Stimulated activated CD8-positive, alpha-beta memory T cell treated with anti-CD3 and anti-CD28 coated beads, Interleukin-7, amount 100 ng/mL, for 1 hour (primary cell): ENCODE data around the gene MSI2.
"Not testable (repeated sequence)": the region's sequence is repeated elsewhere in the genome, so short reads cannot be mapped to it uniquely, and the experiment has no call there.

Experiments used
- DNase-seq, 2 donors: peaks; one replicate each; pipeline ENCODE4 v3.0.0-alpha.2; 2020; ENCODE audit warnings: low read depth in 2 of 2

Gene MSI2

DNA sequence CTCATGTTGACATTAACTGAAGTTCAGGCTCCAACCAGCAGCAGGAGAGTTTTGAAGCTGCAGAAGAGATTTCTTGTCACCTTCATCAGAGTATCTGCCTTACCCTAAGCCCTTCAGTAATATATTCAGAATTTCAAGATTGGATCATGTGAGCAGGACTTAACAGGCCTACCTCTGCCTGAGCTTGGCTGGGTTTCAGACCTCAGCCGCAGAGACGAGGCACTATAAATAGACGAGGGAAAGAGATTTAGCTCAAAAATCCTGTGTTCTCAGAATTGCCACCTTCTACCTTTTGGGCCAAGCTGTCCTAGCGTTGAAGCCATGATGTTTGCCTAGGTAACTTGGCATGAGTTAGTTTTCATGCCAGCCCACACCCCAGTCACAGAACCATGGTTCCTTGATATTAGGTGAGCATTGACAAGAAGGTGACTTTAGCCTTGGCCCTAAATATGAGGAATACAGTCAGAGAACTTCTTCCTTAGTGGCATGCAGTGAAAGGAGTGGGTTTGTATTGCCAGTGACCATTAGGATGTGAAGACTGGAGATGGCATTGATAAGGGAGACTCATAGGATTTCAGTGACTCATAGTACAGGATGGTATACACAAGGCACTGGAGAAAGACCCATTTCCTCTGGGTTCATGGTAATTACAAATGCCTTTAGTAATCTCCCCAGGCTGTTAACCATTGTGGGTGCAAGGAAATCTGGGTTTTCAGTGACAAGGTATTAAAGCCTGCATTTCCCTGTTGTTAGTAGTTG is 224.3 kb downstream of the MSI2 start:
- DNase-seq: no peak

DNA sequence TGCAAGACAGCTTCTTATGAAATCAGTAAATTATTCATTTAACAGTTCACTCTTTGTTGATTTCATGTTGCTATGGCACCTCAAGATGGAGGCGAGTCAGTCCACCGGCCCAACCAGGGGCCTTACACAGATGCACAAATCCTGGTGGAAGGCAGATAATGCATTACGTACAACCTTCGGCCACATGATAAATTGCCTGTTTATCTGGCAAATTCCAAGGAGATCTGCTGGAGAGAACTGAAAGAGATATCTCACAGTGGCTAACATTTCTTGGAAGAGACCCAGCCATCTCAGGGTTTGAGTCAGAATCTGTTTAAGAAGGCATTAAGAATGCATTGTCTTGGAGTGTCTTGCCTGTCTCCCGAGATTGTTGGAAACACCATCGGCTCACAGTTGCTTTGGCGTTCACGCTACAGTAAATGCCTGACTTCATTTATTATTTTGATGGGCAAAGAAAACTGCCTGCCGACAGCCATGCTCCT is 225.6 kb downstream of the MSI2 start:
- no peak for DNase-seq

DNA sequence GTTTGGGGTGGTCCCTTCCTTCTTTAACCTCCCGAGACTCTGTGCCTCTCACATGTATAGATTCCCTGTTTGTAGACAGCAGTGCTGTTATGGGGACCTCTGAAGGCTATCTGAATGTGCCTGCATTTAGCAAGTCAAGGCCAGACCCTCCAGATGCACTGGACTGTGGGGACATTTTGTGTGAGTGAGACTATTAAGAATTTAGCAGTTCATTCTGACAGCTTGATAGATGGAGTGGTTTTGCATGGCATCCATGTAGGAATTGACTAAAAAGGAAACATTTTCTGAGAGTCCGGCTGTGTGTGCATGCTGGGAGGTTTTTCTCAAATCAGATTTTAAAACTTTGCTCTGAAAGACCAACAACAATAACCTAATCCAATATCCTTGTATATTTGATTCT is 226.3 kb downstream of the MSI2 start:
- DNase-seq: no peak

- no peak for DNase-seq
Observed at GRCh38 chr17:57484081-57484666, 227.9 kb downstream of the MSI2 start.

DNA sequence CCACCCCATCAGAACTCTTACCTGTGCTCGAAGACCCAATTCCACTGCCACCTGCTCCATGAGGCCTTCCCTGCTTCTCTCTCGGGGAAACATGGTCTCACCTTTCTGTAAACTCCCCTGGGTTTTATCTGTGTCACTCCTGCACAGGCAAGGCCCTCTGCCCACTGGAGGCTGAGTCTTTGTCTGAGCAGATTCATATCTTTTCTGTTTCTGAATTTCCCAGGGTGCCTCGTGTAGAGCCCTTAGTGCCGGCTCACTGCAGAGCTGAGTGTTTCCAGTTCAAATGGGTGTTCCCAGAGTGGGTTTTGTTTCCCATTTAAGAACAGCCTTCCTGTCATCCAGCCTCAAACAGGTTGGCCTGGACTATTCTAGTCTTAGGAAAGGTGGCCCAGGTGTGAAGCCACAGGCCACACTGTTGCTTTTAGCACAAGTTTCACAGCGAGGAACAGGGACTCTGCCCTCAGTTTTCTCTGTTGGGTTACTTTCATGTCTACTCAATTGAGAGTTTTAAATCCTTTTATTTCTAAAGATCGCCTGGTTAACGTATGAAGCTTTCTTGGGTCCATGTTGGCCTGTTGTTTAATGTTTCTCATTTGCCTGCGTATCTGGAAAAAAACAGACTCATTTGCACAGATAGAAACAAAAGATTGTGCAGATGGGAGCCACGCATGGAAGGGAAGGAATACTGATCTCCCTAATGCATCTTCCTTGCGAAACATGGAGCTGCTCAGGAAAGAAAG is 228.7 kb downstream of the MSI2 start:
- DNase-seq: no peak

- DNase-seq: no peak
Observed at GRCh38 chr17:57485566-57485865, 229.2 kb downstream of the MSI2 start.

GRCh38 chr17:57485916-57486881 is 229.9 kb downstream of the MSI2 start:
- no peak for DNase-seq

GRCh38 chr17:57486882-57487301 is 230.6 kb downstream of the MSI2 start:
- no peak for DNase-seq

DNA sequence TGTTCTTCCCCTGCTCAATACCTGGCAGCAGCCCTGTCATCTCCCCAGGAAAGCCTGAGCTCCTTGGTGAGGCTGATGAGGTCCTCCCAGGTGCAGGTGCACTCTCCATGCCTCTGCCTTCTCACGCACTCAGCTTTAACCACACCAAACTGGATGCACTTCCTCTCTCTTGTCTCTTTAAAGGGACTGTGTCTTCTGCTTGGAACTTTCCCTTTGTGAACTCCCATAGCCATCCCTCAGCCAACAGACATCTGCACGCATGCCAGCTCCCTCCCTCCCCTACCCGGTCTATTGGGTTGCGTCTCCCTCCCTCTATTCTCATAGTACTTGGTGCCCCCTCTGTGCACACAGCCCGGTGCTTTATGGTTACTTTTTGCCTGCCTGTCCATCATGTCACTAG is 231.2 kb downstream of the MSI2 start:
- no peak for DNase-seq

DNA sequence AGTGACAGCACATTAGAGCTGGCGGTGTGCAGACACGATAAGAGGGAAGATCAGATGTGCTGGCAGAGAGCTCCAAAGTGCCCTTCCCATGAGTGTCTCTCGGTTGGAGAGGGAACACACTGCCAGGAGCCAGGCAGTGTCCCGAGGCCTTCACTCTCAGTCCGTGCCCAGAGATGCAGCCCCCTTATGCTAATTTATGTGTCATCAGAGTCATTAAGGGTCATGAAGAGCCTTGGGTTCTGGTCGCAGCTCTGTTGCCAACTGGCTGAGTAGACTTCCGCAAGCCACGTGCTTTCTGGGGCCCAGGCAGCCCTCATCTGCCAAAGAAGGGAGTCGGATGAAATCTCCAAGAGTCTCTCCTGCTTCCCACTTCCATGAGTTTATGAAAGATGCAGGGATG is 232.5 kb downstream of the MSI2 start:
- no peak for DNase-seq

DNA sequence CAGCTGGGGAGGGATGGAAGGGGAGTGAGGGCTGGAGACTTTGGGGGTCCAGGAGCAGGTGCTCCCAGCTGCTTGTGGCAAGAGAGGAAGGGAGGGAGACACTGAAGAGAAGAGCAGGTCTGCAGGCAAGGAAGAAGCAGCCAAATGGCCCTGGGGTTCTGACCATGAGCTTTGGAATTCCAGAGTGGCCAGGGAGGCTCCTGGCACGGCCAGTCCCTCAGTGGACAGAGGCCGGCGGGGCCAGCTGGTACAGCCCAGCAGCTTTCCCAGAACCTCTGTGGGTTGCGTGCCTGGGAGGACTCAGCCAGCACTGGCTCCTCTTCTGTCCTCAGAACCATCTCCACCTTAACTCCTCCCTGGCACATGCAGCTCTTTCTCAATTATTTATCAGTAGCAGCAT is 233.0 kb downstream of the MSI2 start:
- no peak for DNase-seq

DNA sequence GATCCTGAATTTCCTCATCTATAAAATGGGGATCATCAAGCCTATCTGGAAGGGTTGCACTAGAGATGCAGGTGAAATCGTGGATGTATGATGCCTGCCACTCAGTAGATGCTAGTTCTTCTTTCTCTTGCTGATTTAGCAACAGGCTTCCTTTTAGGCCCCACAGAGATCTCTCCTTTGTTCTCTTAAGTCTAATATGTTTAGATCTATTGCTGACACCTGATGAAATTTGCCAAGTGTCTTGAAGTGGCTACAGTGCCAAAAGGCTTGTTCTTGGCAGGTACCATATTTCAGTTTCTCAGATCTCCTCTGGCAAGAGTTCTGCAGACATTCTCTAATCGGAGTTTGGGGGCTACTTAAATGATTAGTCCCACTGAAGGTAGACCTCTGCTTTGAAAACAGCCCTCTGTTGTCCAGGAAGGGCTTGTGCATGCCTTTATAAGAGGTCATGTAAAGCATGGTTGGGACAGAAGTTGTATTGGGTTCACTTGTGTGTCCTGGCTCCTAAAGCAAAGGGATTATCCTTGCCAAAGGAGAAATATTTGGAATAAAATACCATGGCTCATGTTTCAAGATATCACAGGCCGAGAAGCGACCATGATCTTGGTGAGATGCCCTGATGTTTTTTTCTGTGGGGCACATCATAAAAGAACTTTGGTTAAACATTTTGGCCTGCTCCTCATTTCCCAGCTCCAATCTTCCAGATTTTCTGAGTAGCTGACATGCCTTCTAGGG is 234.0 kb downstream of the MSI2 start:
- no peak for DNase-seq

DNA sequence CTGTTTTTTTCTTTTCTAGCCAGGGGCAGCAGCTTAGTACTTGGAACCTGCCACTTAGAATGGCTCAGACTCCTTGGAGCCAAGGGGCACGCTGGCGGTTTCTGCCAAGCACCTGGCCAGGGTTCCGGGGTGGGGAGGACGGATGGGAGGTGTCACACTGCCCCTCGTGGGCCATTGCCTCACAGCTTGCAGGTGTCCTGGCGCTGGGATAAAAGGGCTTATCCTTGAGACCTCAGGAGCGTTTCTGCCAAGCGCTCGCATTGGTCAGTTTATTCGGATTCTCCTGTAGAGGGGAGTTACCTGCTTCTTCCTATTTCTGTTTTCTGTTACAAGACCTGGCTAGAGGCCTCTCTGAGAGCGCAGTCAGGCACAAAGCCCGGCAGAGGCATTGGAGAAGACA is 234.6 kb downstream of the MSI2 start:
- no peak for DNase-seq

GRCh38 chr17:57493171-57493570 is 236.8 kb downstream of the MSI2 start:
- no peak for DNase-seq

- DNase-seq: no peak
Observed at GRCh38 chr17:57493625-57494024, 237.3 kb downstream of the MSI2 start.

DNA sequence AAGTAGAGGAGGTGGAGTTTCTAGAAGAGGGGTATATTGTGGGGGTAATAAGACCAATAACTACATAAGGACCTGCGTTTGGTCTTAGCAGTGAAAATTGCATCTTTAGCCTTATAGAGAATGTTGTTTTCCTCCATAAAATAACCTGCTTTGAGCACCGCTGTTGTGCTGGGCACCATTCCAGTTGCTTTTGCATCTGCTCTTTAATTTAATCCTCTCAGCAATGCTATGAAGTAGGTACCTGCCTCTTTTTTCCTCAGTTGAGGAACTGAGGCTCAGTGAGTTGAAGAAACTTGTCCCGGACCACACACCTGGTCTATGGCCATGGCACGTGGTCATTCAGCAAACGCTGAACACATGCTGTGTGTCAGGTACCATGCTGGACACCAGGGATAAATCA is 238.1 kb downstream of the MSI2 start:
- no peak for DNase-seq

- no peak for DNase-seq
Observed at GRCh38 chr17:57495771-57496170, 239.4 kb downstream of the MSI2 start.

- no peak for DNase-seq
Observed at GRCh38 chr17:57496382-57496781, 240.1 kb downstream of the MSI2 start.

GRCh38 chr17:57498443-57498842 is 242.1 kb downstream of the MSI2 start:
- no peak for DNase-seq

DNA sequence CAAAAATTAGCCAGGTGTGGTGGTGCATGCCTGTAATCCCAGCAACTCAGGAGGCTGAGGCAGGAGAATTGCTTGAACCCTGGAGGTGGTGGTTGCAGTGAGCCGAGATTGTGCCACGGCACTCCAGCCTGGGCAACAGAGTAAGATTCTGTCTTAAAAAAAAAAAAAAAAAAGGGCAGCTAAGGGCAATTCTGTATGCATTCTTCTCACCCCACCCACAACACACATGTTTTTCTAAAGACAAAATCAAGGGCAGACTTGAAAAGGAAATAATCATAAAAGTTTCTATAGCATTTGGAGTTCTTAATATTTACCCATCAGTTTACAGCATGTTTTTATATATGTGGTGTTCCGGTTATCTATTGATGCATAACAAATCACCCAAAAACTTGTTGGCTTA is 242.9 kb downstream of the MSI2 start:
- not testable (repeated sequence) for DNase-seq

DNA sequence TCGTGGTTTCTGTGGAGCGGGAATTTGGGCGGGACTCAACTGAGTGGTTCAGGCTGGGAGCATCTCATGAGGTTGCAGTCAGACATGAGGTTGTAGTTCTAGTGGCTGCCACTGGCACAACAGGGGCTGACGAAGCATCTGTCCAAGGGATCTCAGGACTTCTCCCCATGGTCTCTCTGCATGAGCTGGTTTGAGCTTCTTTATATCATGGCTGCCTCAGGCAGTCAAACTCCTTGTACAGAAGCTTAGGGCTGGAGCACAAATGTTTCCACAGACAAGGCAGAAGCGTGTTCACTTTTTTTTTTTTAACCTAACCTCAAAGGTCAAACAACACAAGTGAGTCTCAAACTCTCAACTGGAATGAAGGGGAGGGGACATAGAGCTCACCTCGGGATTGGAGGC is 243.3 kb downstream of the MSI2 start:
- no peak for DNase-seq
